Chondrocyte (in vitro differentiated cells): ENCODE results near the gene MARK4. TPM values are rescaled to one million over a fixed set of nuclear protein-coding genes. Genes with fewer than 3 reads are reported as not detected.
A peak's percentile ranks its signal among the peaks of the same experiment; 100 is the strongest.
"Not testable (repeated sequence)": the region's sequence is repeated elsewhere in the genome, so short reads cannot be mapped to it uniquely, and the experiment has no call there.

Experiments used
- DNase-seq: peaks from one replicate; pipeline ENCODE4 v3.0.0; 2021; ENCODE audit warnings: mixed read lengths, low spot score
- H3K27ac Mint-ChIP-seq: one replicate; pipeline ENCODE4 v1.8.0; 2021; ENCODE audit warnings: mild to moderate bottlenecking, moderate library complexity, mixed read lengths; ENCODE audit not compliant: unreplicated experiment
- H3K27me3 Mint-ChIP-seq: 2 replicates; pipeline ENCODE4 v1.8.0; 2021; ENCODE audit warnings: low read depth, mixed read lengths
- H3K36me3 Mint-ChIP-seq: 2 replicates; pipeline ENCODE4 v1.8.0; 2021; ENCODE audit warnings: low read depth, mixed read lengths
- H3K4me1 Mint-ChIP-seq: 2 replicates; pipeline ENCODE4 v1.8.0; 2021; ENCODE audit warnings: low read depth, mild to moderate bottlenecking, mixed read lengths
- H3K4me3 Mint-ChIP-seq: one replicate; pipeline ENCODE4 v1.8.0; 2021; ENCODE audit warnings: mild to moderate bottlenecking, moderate library complexity, mixed read lengths; ENCODE audit not compliant: unreplicated experiment
- H3K9me3 Mint-ChIP-seq: 2 replicates; pipeline ENCODE4 v1.8.0; 2021; ENCODE audit warnings: low read depth, mixed read lengths
- total RNA-seq: library from RNA; stranded (reverse); gene quantifications from 3 replicates; pipeline ENCODE4 v1.2.1, GENCODE V29; 2021
- TF ChIP-seq, protein P1 (sequence below): fragments of 200-600 bp; sonication (generic); IDR thresholded peaks from 2 replicates; pipeline ENCODE4 v1.5.0; 2021; ENCODE audit warnings: antibody characterized with exemption, mild to moderate bottlenecking, moderate library complexity

The MARK4 gene
- total RNA-seq, 1 donor from 2014 or later = 46.3 TPM

DNA sequence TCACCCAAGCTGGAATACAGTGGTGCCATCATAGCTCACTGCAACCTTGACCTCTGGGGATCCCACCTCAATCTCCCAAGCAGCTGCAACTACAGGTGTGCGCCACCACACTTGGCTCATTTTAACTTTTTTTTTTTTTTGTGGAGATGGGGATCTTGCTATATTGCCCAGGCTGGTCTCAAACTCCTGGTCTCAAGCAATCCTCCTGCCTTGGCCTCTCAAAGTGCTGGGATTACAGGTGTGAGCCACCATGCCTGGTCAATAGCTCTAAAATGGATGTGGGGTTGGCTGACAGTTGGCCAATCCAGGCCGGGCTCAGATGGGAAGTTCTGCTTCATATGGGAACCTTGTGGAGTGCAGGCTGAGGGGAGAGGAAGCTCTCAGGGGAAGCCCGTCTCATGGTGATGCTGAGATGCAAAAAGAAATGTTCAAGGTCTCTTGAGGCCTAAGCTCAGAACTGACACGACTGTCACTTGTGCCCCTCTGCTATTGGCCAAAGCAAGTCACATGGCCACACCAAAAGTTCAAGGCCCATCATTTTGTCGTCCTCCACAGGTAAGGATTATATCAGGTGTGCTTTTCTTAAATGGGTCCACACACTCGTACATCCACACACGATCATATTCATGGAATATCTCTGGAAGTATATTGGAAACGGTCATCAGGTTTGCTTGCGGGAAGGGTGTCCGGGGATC is 82.7 kb downstream of the MARK4 start:
- TF ChIP-seq, protein P1, sequence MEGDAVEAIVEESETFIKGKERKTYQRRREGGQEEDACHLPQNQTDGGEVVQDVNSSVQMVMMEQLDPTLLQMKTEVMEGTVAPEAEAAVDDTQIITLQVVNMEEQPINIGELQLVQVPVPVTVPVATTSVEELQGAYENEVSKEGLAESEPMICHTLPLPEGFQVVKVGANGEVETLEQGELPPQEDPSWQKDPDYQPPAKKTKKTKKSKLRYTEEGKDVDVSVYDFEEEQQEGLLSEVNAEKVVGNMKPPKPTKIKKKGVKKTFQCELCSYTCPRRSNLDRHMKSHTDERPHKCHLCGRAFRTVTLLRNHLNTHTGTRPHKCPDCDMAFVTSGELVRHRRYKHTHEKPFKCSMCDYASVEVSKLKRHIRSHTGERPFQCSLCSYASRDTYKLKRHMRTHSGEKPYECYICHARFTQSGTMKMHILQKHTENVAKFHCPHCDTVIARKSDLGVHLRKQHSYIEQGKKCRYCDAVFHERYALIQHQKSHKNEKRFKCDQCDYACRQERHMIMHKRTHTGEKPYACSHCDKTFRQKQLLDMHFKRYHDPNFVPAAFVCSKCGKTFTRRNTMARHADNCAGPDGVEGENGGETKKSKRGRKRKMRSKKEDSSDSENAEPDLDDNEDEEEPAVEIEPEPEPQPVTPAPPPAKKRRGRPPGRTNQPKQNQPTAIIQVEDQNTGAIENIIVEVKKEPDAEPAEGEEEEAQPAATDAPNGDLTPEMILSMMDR = no peak
- no peak overlapping the region for H3K27ac Mint-ChIP-seq
- H3K4me1 Mint-ChIP-seq = peaks cover 3% of the 10 kb centered on the region
- H3K4me3 Mint-ChIP-seq = no peak overlapping the region
- no peaks in the 10 kb centered on the region for H3K27me3 Mint-ChIP-seq
- no peaks in the 10 kb centered on the region for H3K9me3 Mint-ChIP-seq
- H3K36me3 Mint-ChIP-seq = no peaks in the 10 kb centered on the region
- DNase-seq = no peak

DNA sequence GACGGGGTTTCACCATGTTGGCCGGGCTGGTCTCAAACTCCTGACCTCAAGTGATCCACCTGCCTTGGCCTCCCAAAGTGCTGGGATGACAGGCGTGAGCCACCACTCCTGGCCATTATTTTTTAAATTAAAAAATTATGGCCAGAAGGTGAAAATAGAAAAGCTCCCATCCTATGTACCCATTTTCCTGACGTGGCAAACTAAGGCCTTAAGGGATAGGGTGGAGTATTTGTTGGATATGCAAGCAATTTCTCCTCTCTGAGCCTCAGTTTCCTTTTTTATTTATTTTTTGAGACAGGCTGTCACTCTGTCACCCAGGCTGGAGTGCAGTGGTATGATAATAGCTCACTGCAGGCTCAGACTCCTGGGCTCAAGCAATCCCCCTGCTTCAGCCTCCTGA is 83.8 kb downstream of the MARK4 start:
- not testable (repeated sequence) for H3K27ac Mint-ChIP-seq, H3K4me3 Mint-ChIP-seq, DNase-seq, H3K36me3 Mint-ChIP-seq, H3K4me1 Mint-ChIP-seq, H3K9me3 Mint-ChIP-seq, H3K27me3 Mint-ChIP-seq

DNA sequence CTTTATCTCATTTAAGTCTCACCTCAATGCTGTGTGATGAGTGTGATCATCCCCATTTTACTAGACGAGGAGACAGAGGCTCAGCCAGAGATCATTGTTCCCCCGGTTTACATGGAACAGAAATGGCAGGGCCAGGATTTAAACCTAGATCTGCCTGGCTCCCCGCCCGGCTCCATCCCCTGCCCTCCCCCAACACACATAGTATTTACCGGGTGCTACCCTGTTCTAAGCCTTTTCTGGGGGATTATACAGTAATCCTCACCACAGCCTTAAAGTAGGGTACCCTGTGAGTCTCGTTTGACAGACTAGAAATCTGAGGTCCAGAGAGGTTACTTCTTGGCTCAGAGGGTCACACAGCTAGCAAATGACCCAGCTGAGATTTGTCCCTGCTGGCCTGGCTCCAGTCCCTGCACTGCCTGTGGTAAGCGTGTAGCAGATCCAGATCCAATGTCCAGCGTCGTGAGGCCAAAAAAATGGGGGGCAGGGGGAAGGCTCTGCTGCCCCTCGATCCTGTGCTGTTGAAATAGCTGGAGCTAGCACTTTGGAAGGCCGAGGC is 85.7 kb downstream of the MARK4 start:
- peaks cover 7% of the 10 kb centered on the region for H3K4me1 Mint-ChIP-seq
- TF ChIP-seq, protein P1 = no peak
- no peaks in the 10 kb centered on the region for H3K9me3 Mint-ChIP-seq
- H3K27me3 Mint-ChIP-seq = peaks cover 3% of the 10 kb centered on the region
- H3K36me3 Mint-ChIP-seq = peaks cover 1% of the 10 kb centered on the region
- H3K27ac Mint-ChIP-seq = no peak overlapping the region
- no peak overlapping the region for H3K4me3 Mint-ChIP-seq
- no peak for DNase-seq

DNA sequence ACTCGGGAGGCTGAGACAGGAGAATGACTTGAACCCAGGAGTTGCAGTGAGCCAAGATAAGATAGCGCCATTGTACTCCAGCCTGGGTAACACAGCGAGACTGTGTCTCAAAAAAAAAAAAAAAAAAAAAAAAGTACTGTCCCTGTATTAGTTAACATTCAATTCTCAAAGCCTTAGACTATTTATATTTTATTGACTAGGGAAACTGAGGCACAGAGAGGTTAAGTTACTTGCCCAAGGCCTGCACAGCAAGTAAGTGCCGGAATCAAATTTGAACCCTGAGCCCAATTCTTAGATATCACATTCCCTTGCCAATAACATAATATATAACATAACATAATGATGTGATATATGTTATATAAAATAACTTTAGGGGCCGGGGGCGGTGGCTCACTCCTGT is 88.6 kb downstream of the MARK4 start:
- H3K9me3 Mint-ChIP-seq = no peaks in the 10 kb centered on the region
- no peak for DNase-seq
- no peak overlapping the region for H3K4me3 Mint-ChIP-seq
- H3K4me1 Mint-ChIP-seq = peaks cover 7% of the 10 kb centered on the region
- TF ChIP-seq, protein P1 = no peak
- peaks cover 1% of the 10 kb centered on the region for H3K36me3 Mint-ChIP-seq
- peaks cover 3% of the 10 kb centered on the region for H3K27me3 Mint-ChIP-seq
- no peak overlapping the region for H3K27ac Mint-ChIP-seq

DNA sequence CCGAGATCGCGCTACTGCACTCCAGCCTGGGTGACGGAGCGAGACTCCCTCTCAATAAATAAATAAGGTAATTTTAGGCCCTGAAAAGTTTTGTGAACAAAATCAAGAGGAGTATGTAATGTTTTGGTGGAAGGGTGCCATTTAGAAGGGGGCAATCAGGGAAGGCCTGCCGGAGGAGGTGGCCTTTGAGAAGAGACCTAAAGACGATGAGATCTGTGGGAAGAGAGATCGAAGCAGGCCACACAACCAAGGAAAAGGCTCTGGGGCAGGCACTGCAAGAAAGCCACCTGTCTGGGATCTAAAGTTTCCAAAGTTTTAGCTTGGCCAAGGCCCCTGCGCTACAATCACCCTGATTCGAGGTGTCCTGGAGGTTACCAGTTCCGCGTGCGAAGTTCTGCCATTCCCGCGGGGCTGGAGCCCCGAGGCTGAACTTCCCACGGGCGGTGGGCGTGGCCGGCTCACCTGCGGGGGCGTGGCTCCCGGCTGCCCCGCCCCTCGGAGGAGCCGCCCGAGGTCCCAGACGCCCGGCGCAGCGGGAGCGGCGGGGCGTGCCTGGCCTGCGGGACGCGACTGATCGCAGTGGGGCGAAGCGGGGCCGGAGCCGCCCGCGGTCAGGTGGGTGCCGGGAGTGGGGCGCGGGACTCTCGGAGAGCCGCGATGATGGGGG is 89.3 kb downstream of the MARK4 start, which contains the start of gene KLC3:
TSS of gene KLC3 (plus strand) at position 519 of the 667 bp plus-strand sequence. CDS start 4,792 bp downstream, outside the sequence.
- DNase-seq = no peak
- Mint-ChIP-seq H3K4me1 (peaks cover 7% of the 10 kb centered on the region), H3K9me3 (no peaks in the 10 kb centered on the region), H3K27ac (no peak within 1 kb of the TSS), H3K36me3 (peaks cover 1% of the 10 kb centered on the region), H3K4me3 (peak within 1 kb of the TSS; percentile 25), H3K27me3 (peaks cover 5% of the 10 kb centered on the region)
- TF ChIP-seq, protein P1 = no peak
